ENCODE measurements around the gene TDRD12. TPM values are rescaled to one million over a fixed set of nuclear protein-coding genes. Genes with fewer than 3 reads are reported as not detected.
A peak's percentile ranks its signal among the peaks of the same experiment; 100 is the strongest.

Gene TDRD12
- total RNA-seq, 1 experiment from 2014 or later = 1.3 TPM

DNA sequence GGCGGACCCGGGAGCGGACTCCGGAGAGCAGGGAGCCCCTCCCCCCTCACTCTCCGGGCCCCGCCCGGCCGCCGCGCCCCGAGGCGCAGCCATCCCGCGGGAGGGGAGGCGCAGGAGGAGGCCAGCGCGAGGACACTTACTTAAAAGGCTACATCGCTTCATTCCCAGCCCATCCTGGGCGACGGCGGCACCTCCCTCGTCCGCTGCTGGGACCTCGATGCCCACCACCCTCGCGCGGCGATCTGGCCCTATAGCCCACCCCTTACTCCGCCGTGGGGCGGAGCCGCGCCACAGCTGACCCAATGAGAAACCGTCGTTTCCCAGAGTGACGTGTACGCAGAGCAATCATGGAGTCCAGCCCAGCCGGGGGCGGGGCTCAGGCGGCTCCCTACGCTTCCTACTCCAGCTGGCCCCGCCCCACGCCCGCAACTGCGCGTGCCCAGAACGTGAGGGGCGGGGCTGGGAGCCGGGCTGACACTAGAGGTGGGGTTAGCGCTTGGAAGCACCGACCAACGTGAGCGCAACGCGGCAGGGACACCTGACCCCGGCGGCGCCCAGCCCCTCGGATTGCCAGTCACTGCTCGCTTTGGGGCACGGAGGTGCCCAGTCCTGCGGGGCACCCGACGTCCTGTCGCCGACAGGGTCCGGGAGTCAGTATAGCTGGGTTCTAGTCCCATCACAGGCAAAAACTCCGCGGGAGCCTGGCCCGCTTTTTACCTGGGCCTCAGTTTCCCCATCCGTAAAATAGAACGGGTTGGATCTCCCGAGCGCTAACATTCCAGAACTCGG is 44.4 kb upstream of the TDRD12 start, which contains the start of gene ANKRD27 (continued):
- TF ChIP-seq, protein P1, sequence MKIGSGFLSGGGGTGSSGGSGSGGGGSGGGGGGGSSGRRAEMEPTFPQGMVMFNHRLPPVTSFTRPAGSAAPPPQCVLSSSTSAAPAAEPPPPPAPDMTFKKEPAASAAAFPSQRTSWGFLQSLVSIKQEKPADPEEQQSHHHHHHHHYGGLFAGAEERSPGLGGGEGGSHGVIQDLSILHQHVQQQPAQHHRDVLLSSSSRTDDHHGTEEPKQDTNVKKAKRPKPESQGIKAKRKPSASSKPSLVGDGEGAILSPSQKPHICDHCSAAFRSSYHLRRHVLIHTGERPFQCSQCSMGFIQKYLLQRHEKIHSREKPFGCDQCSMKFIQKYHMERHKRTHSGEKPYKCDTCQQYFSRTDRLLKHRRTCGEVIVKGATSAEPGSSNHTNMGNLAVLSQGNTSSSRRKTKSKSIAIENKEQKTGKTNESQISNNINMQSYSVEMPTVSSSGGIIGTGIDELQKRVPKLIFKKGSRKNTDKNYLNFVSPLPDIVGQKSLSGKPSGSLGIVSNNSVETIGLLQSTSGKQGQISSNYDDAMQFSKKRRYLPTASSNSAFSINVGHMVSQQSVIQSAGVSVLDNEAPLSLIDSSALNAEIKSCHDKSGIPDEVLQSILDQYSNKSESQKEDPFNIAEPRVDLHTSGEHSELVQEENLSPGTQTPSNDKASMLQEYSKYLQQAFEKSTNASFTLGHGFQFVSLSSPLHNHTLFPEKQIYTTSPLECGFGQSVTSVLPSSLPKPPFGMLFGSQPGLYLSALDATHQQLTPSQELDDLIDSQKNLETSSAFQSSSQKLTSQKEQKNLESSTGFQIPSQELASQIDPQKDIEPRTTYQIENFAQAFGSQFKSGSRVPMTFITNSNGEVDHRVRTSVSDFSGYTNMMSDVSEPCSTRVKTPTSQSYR (CRISPR knock-in tag; IDR thresholded peaks at IDR 0.05) = no peak

DNA sequence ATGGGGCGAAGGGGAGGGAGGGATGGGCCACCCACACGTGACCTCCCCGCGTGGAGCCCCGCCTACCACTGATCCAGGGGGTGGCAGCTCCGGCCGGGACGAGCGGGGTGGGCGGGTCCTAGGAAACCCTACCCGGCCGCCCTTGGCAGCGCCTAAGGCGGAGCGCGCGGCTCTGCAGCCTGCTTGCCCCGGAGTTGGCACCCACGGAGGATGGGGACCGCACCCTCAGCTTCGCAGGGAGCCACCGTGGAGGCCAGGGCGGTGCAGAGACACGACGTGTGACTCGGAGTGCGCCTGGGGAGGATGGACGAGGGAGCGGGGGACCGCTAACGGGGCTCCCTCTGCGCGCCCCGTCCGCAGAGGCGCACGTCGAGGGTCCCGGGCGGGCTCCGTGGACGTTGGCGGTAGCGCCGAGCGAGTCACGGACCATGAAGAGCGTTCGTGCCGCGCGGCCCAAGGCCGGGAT is 43.8 kb upstream of the TDRD12 start, which contains the start of gene RGS9BP:
TSS of gene RGS9BP (plus strand) at position 129 of the 466 bp plus-strand sequence. CDS start 416 bp downstream, outside the sequence.
- no peak within 1 kb of the TSS for H3K27ac Mint-ChIP-seq
- DNase-seq (ENCODE audit: low spot score) (peak; percentile 65), ATAC-seq (peak; percentile 28)
- H3K4me1 Mint-ChIP-seq = peaks cover 23% of the 10 kb centered on the region
- no peaks in the 10 kb centered on the region; the same call in 1 of the 2 replicates for H3K36me3 Mint-ChIP-seq
- ChIA-PET POLR2A (no interaction called here), CTCF (interaction anchor here (1.0 to 1.8 kb wide), 4 partner anchors 24 to 501 kb away, joined by 3 to 6 read pairs (median 3); partner anchors contain the start of gene TDRD12)
- no peaks in the 10 kb centered on the region for H3K9me3 Mint-ChIP-seq
- peaks cover 41% of the 10 kb centered on the region for H3K27me3 Mint-ChIP-seq (ENCODE audit: low read depth)
- H3K4me3 Mint-ChIP-seq = peak within 1 kb of the TSS; percentile 66
- TF ChIP-seq ELF4 (CRISPR knock-in tag; IDR thresholded peaks at IDR 0.05; ENCODE audit: low read depth) (no peak), MYBL2 (CRISPR knock-in tag; IDR thresholded peaks at IDR 0.05) (no peak), IRF2 (CRISPR knock-in tag; IDR thresholded peaks at IDR 0.05; ENCODE audit: borderline replicate concordance, low read depth) (no peak), ZSCAN18 (CRISPR knock-in tag; IDR thresholded peaks at IDR 0.05) (no peak), SMAD3 (CRISPR knock-in tag; IDR thresholded peaks at IDR 0.05; ENCODE audit: borderline replicate concordance) (no peak), EMX1 (CRISPR knock-in tag; IDR thresholded peaks at IDR 0.05) (no peak), FOXJ3 (CRISPR knock-in tag; IDR thresholded peaks at IDR 0.05; ENCODE audit: borderline replicate concordance) (no peak), USF2 (CRISPR knock-in tag; IDR thresholded peaks at IDR 0.05) (peak; percentile 85), ZMAT4 (CRISPR knock-in tag; IDR thresholded peaks at IDR 0.05) (no peak), SMAD4 (CRISPR knock-in tag; IDR thresholded peaks at IDR 0.05) (no peak)
- TF ChIP-seq, protein P2, sequence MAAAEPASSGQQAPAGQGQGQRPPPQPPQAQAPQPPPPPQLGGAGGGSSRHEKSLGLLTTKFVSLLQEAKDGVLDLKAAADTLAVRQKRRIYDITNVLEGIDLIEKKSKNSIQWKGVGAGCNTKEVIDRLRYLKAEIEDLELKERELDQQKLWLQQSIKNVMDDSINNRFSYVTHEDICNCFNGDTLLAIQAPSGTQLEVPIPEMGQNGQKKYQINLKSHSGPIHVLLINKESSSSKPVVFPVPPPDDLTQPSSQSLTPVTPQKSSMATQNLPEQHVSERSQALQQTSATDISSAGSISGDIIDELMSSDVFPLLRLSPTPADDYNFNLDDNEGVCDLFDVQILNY (CRISPR knock-in tag; IDR thresholded peaks at IDR 0.05) = no peak
- TF ChIP-seq, protein P3, sequence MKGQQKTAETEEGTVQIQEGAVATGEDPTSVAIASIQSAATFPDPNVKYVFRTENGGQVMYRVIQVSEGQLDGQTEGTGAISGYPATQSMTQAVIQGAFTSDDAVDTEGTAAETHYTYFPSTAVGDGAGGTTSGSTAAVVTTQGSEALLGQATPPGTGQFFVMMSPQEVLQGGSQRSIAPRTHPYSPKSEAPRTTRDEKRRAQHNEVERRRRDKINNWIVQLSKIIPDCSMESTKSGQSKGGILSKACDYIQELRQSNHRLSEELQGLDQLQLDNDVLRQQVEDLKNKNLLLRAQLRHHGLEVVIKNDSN (CRISPR knock-in tag; IDR thresholded peaks at IDR 0.05) = peak; percentile 76
